Measurements from ENCODE around the gene PIGP.
A peak's percentile ranks its signal among the peaks of the same experiment; 100 is the strongest.
"Not testable (repeated sequence)": the region's sequence is repeated elsewhere in the genome, so short reads cannot be mapped to it uniquely, and the experiment has no call there.

PIGP gene
- 6.4 to 7.0 reads per million in 2 donors for total RNA-seq

GRCh38 chr21:37072988-37073416 is at the start of gene PIGP, which contains the start of gene TTC3:
TSS of gene PIGP (minus strand) at chr21:37073071. CDS start at chr21:37072515, 556 bp downstream.
TSS of gene TTC3 (plus strand) at chr21:37073254. CDS start at chr21:37087258, 14,004 bp downstream.
- DNase-seq = peak; percentile 95

- DNase-seq = no peak
These were observed 46.7 kb upstream of the PIGP start for GRCh38 chr21:37119421-37120218.

- no peak for DNase-seq
These were observed 45.4 kb upstream of the PIGP start for GRCh38 chr21:37118187-37118826.

- no peak for DNase-seq
These were observed 44.3 kb upstream of the PIGP start for GRCh38 chr21:37117204-37117603.

- not testable (repeated sequence) for DNase-seq
These were observed 43.6 kb upstream of the PIGP start for GRCh38 chr21:37116459-37116858.

GRCh38 chr21:37114301-37114700 is 41.4 kb upstream of the PIGP start:
- DNase-seq = not testable (repeated sequence)

- DNase-seq = not testable (repeated sequence)
These were observed 38.2 kb upstream of the PIGP start for GRCh38 chr21:37111029-37111428.

- DNase-seq = no peak
These were observed 34.1 kb upstream of the PIGP start for GRCh38 chr21:37106998-37107397.

GRCh38 chr21:37102746-37103145 is 29.9 kb upstream of the PIGP start:
- DNase-seq = not testable (repeated sequence)

- DNase-seq = no peak
These were observed 28.5 kb upstream of the PIGP start for GRCh38 chr21:37101384-37101783.

GRCh38 chr21:37100316-37100715 is 27.4 kb upstream of the PIGP start:
- DNase-seq = no peak

GRCh38 chr21:37098751-37099150 is 25.9 kb upstream of the PIGP start:
- no peak for DNase-seq

GRCh38 chr21:37095821-37096220 is 22.9 kb upstream of the PIGP start:
- no peak for DNase-seq

GRCh38 chr21:37093977-37094376 is 21.1 kb upstream of the PIGP start:
- no peak for DNase-seq

- no peak for DNase-seq
These were observed 15.4 kb upstream of the PIGP start for GRCh38 chr21:37088186-37088735.

- no peak for DNase-seq
These were observed 14.3 kb upstream of the PIGP start for GRCh38 chr21:37087188-37087587.

- no peak for DNase-seq
These were observed 12.9 kb upstream of the PIGP start for GRCh38 chr21:37085726-37086125.

GRCh38 chr21:37082856-37083528 is 10.1 kb upstream of the PIGP start:
- DNase-seq = no peak

GRCh38 chr21:37082375-37082774 is 9.5 kb upstream of the PIGP start:
- no peak for DNase-seq

- no peak for DNase-seq
These were observed 6.4 kb upstream of the PIGP start for GRCh38 chr21:37079211-37079824.

- DNase-seq = no peak
These were observed 4.5 kb upstream of the PIGP start for GRCh38 chr21:37077403-37077802.

- DNase-seq = no peak
These were observed 3.4 kb upstream of the PIGP start for GRCh38 chr21:37076087-37076850.
